Vagina (tissue), 2 donors: Measurements from ENCODE around the gene ENO4. TPM values are rescaled to one million over a fixed set of nuclear protein-coding genes. Genes with fewer than 3 reads are reported as not detected.

Source experiments
- DNase-seq, 2 donors: peaks; one replicate each; pipeline ENCODE4 v3.0.0-alpha.2; 2017; ENCODE audit errors: extremely low spot score in 2 of 2
- H3K27ac ChIP-seq: fragments of 200-600 bp; sonication (generic); one replicate; pipeline ENCODE4 v1.5.1; 2019
- H3K27me3 ChIP-seq: fragments of 200-600 bp; sonication (generic); one replicate; pipeline ENCODE4 v1.5.1; 2019
- H3K36me3 ChIP-seq, 2 donors: fragments of 200-600 bp; sonication (generic); one replicate each; pipeline ENCODE4 v1.5.1; 2017 to 2019
- H3K4me1 ChIP-seq: fragments of 200-600 bp; sonication (generic); one replicate; pipeline ENCODE4 v1.5.1; 2019
- H3K4me3 ChIP-seq, 2 donors: fragments of 200-600 bp; sonication (generic); 1 replicate in 1 of 2; 2 replicates in 1 of 2; pipeline ENCODE4 v1.5.1; 2016 to 2019
- H3K9me3 ChIP-seq: fragments of 200-600 bp; sonication (generic); one replicate; pipeline ENCODE4 v1.5.1; 2019
- POLR2A ChIP-seq, 2 donors: fragments of 450-650 bp; IDR thresholded peaks; one replicate each; pipeline ENCODE4 v1.6.1; 2017; ENCODE audit warnings: antibody characterized with exemption in 2 of 2, mild to moderate bottlenecking in 2 of 2, moderate library complexity in 2 of 2
- POLR2AphosphoS5 ChIP-seq, 2 donors: sonication (generic); formaldehyde crosslinking; IDR thresholded peaks; one replicate each; pipeline ENCODE4 v1.9.0; 2017; ENCODE audit warnings: antibody characterized with exemption in 2 of 2, mild to moderate bottlenecking in 2 of 2, low read depth in 1 of 2; ENCODE audit not compliant: insufficient read depth in 1 of 2
- intact Hi-C: fragments of 100-400 bp; cut with DNase I; formaldehyde crosslinking; loops from one replicate; pipeline ENCODE4 v1.15.1; 2023
- total RNA-seq: library from RNA; depleted of rRNA; stranded (reverse); fragments of >200 nt; gene quantifications from one replicate; pipeline ENCODE4 v1.2.3, GENCODE V29; 2016
- TF ChIP-seq, protein P1 (sequence below), 3 experiments: fragments of 450-650 bp in 2 of 3; fragments of 200-600 bp in 1 of 3; sonication (generic) in 1 of 3; IDR thresholded peaks; one replicate each; pipeline ENCODE4 v1.5.1; 2017 to 2019; ENCODE audit warnings: antibody characterized with exemption in 3 of 3, mild to moderate bottlenecking in 2 of 3, moderate library complexity in 2 of 3

ENO4 gene
- total RNA-seq, 1 donor from 2014 or later, result not detected

DNA sequence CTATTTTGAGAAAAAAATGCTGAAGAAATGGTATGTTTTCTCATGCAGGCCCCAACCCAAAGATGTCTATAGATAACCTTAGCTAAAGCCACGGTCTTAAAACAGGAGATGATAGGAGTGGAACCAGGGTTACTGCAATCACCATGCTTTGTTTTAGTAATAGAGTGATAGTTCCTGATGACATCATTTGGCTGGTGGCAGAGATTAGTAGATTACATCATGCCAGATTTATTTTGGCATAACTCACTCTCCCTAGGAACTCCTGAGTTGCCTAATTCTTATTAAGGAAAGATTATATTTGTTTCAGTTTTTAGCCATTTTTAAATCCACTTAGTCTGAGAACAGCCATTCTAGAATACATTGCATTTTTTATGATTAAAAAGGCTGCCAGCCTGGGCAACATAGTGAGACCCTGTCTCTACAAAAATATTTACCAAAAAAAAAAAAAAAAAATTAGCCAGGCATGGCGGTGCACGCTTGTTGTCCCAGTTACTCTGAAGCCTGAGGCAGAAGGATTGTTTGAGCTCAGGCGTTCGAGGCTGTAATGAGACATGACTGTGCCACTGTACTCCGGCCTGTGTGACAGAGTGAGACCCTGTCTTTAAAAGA, 17.8 kb downstream of the ENO4 start:
- no peak overlapping the region for H3K4me3 ChIP-seq
- DNase-seq, result peak in 1 of 2 donors; percentile 20
- TF ChIP-seq POLR2A (IDR thresholded peaks at IDR 0.05), result no peak
- no peaks in the 10 kb centered on the region for H3K27me3 ChIP-seq
- H3K36me3 ChIP-seq, result no peaks in the 10 kb centered on the region
- intact Hi-C loops, result no loop called here
- H3K9me3 ChIP-seq, result no peaks in the 10 kb centered on the region
- H3K4me1 ChIP-seq, result no peaks in the 10 kb centered on the region
- H3K27ac ChIP-seq, result no peak overlapping the region

DNA sequence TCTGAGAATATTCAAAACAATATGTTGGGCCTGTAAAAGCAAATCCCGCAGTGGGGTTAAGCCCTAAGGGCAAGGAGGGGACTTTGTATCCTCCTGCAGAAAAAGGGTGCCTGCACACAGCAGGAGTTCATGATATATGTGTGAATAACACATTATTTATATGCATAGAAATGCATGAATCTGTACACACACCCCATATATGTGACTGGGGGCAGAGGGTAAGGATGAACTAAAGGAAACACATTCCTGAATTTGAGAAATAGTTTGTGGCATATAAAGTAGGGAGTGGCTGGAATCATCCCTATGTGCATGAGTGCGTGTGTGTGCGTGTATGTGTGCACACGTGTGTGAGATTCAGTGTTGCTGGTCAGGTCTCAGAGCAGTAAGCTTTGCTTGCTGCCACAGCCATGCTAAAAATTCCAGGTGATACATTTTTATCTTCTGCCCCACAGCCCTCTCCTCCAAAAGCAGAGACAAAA, 18.9 kb downstream of the ENO4 start:
- intact Hi-C loops, result no loop called here
- H3K27me3 ChIP-seq, result no peaks in the 10 kb centered on the region
- H3K4me1 ChIP-seq, result no peaks in the 10 kb centered on the region
- no peak overlapping the region for H3K4me3 ChIP-seq
- H3K27ac ChIP-seq, result no peak overlapping the region
- peak in 1 of 2 donors; percentile 13 for DNase-seq
- H3K36me3 ChIP-seq, result no peaks in the 10 kb centered on the region
- no peak for TF ChIP-seq POLR2AphosphoS5 (IDR thresholded peaks at IDR 0.05; ENCODE audit: insufficient read depth in 1 of 2, low read depth in 1 of 2)
- TF ChIP-seq, protein P1, sequence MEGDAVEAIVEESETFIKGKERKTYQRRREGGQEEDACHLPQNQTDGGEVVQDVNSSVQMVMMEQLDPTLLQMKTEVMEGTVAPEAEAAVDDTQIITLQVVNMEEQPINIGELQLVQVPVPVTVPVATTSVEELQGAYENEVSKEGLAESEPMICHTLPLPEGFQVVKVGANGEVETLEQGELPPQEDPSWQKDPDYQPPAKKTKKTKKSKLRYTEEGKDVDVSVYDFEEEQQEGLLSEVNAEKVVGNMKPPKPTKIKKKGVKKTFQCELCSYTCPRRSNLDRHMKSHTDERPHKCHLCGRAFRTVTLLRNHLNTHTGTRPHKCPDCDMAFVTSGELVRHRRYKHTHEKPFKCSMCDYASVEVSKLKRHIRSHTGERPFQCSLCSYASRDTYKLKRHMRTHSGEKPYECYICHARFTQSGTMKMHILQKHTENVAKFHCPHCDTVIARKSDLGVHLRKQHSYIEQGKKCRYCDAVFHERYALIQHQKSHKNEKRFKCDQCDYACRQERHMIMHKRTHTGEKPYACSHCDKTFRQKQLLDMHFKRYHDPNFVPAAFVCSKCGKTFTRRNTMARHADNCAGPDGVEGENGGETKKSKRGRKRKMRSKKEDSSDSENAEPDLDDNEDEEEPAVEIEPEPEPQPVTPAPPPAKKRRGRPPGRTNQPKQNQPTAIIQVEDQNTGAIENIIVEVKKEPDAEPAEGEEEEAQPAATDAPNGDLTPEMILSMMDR (IDR thresholded peaks at IDR 0.05), result no peak
- TF ChIP-seq POLR2A (IDR thresholded peaks at IDR 0.05), result no peak
- no peaks in the 10 kb centered on the region for H3K9me3 ChIP-seq

DNA sequence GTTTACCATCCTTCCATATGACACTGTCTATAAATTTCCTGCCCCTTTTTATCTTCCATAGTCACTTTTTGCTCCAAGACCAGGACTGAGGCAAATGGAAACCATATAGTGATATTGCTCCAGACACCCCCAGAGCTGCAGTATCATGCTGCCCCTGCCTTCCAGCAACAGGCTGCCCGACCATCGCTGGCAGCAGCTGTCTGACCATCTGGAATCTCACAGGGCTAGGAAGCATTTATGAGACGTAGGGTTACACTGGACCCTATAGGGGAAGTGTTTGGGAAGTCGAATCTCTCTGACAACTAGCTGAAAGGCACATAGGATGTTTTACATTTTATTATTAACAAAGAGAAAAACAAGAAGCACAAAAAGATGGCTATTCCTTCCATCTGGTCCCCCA, 19.4 kb downstream of the ENO4 start:
- no peak for TF ChIP-seq POLR2A (IDR thresholded peaks at IDR 0.05)
- TF ChIP-seq POLR2AphosphoS5 (IDR thresholded peaks at IDR 0.05; ENCODE audit: insufficient read depth in 1 of 2, low read depth in 1 of 2), result no peak
- TF ChIP-seq, protein P1 (IDR thresholded peaks at IDR 0.05), result no peak
- Histone ChIP-seq H3K4me3 (no peak overlapping the region), H3K9me3 (no peaks in the 10 kb centered on the region), H3K27ac (no peak overlapping the region), H3K4me1 (no peaks in the 10 kb centered on the region), H3K36me3 (no peaks in the 10 kb centered on the region), H3K27me3 (no peaks in the 10 kb centered on the region)
- DNase-seq, result peak in 1 of 2 donors; percentile 56
- intact Hi-C loops, result no loop called here

GRCh38 chr10:116870949-116871348, 21.6 kb downstream of the ENO4 start:
- Histone ChIP-seq H3K27ac (no peak overlapping the region), H3K27me3 (no peaks in the 10 kb centered on the region), H3K9me3 (no peaks in the 10 kb centered on the region), H3K4me3 (no peak overlapping the region), H3K36me3 (no peaks in the 10 kb centered on the region), H3K4me1 (no peaks in the 10 kb centered on the region)
- DNase-seq, result no peak
- intact Hi-C loops, result no loop called here
- TF ChIP-seq, protein P1 (IDR thresholded peaks at IDR 0.05), result no peak
- no peak for TF ChIP-seq POLR2A (IDR thresholded peaks at IDR 0.05)
- no peak for TF ChIP-seq POLR2AphosphoS5 (IDR thresholded peaks at IDR 0.05; ENCODE audit: insufficient read depth in 1 of 2, low read depth in 1 of 2)

DNA sequence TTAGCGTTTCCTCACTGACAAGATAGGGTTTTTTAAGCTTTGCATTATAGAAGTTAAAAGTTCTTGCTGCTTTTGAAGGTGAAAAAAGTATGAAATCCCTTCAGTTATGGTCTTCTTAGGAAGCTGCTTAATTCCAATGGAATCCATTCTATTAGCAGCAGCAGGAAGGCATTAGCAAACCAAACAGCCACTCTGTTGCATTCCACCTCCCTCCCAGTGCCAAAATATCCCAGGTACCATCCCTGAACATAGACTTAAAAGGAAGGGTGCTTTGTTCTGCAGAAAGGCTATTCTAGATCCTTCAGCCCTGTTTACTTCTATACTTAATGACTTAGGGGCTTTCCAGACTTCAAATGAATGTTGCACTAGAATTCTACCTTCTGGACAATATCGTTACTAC, 23.8 kb downstream of the ENO4 start:
- H3K4me3 ChIP-seq, result no peak overlapping the region
- TF ChIP-seq POLR2AphosphoS5 (IDR thresholded peaks at IDR 0.05; ENCODE audit: insufficient read depth in 1 of 2, low read depth in 1 of 2) (no peak), POLR2A (IDR thresholded peaks at IDR 0.05) (no peak)
- TF ChIP-seq, protein P1 (IDR thresholded peaks at IDR 0.05), result no peak
- intact Hi-C loops, result no loop called here

More for the DNA sequence above, 23.8 kb downstream of the ENO4 start:
- no peaks in the 10 kb centered on the region for H3K9me3 ChIP-seq
- DNase-seq, result no peak
- no peak overlapping the region for H3K27ac ChIP-seq
- no peaks in the 10 kb centered on the region for H3K27me3 ChIP-seq
- no peaks in the 10 kb centered on the region for H3K36me3 ChIP-seq
- H3K4me1 ChIP-seq, result no peaks in the 10 kb centered on the region
